ENCODE results near the gene VMP1. TPM values are rescaled to one million over a fixed set of nuclear protein-coding genes. Genes with fewer than 3 reads are reported as not detected.

Gene VMP1
- total RNA-seq, 1 experiment from 2014 or later: 277 TPM

- intact Hi-C loops (cut with micrococcal nuclease; ENCODE audit: unreplicated experiment): loop anchor here (10.0 kb wide), 1 partner anchor 175 kb away; no protein-coding TSS in a partner anchor
- no peaks in the 10 kb centered on the region for H3K9me3 ChIP-seq
- no peak for DNase-seq
- no peak overlapping the region for H3K4me3 ChIP-seq (ENCODE audit: low read depth, low read length)
- Mint-ChIP-seq H3K4me1 (ENCODE audit: low read depth, unreplicated experiment) (peaks cover 11% of the 10 kb centered on the region), H3K36me3 (ENCODE audit: insufficient read depth, unreplicated experiment) (peaks cover 87% of the 10 kb centered on the region), H3K27me3 (ENCODE audit: insufficient read depth, unreplicated experiment) (no peaks in the 10 kb centered on the region), H3K27ac (ENCODE audit: unreplicated experiment) (no peak overlapping the region), H3K4me3 (ENCODE audit: unreplicated experiment) (no peak overlapping the region), H3K9me3 (ENCODE audit: unreplicated experiment) (no peaks in the 10 kb centered on the region)
- no peak for TF ChIP-seq CTCF (IDR thresholded peaks at IDR 0.05; ENCODE audit: insufficient read depth in 1 of 2, low read depth in 1 of 2, low read length in 1 of 2, severe bottlenecking in 1 of 2, unreplicated experiment in 1 of 2)
- BruUV-seq (replicated peaks): no TSS peak
- POLR2A ChIA-PET: no interaction called here
- CTCF ChIA-PET: no interaction called here
- peaks cover 5% of the 10 kb centered on the region for H3K36me3 ChIP-seq (ENCODE audit: control insufficient read depth, insufficient read depth, low read length)
- no peaks in the 10 kb centered on the region for H3K4me1 ChIP-seq
- H3K27me3 ChIP-seq (replicated peaks; ENCODE audit: control insufficient read depth, insufficient read depth, low read length): no peaks in the 10 kb centered on the region
Observed at GRCh38 chr17:59699786-59700185, 7.7 kb upstream of the VMP1 start.

- peaks cover 1% of the 10 kb centered on the region; the same call in 1 of the 2 replicates for H3K36me3 ChIP-seq (ENCODE audit: control insufficient read depth, insufficient read depth, low read length)
- no peak overlapping the region for H3K4me3 Mint-ChIP-seq (ENCODE audit: unreplicated experiment)
- peaks cover 21% of the 10 kb centered on the region for H3K4me1 Mint-ChIP-seq (ENCODE audit: low read depth, unreplicated experiment)
- H3K27ac Mint-ChIP-seq (ENCODE audit: unreplicated experiment): no peak overlapping the region
- ChIA-PET CTCF (no interaction called here), POLR2A (no interaction called here)
- no peaks in the 10 kb centered on the region for H3K4me1 ChIP-seq
- H3K27me3 ChIP-seq (replicated peaks; ENCODE audit: control insufficient read depth, insufficient read depth, low read length): no peaks in the 10 kb centered on the region
- H3K9me3 Mint-ChIP-seq (ENCODE audit: unreplicated experiment): no peaks in the 10 kb centered on the region
- no peak for DNase-seq
- H3K27me3 Mint-ChIP-seq (ENCODE audit: insufficient read depth, unreplicated experiment): no peaks in the 10 kb centered on the region
- peaks cover 78% of the 10 kb centered on the region for H3K36me3 Mint-ChIP-seq (ENCODE audit: insufficient read depth, unreplicated experiment)
- intact Hi-C loops (cut with micrococcal nuclease; ENCODE audit: unreplicated experiment): loop anchor here (10.0 kb wide), 1 partner anchor 178 kb away; no protein-coding TSS in a partner anchor
- no TSS peak for BruUV-seq (replicated peaks)
- H3K9me3 ChIP-seq: no peaks in the 10 kb centered on the region
- no peak for TF ChIP-seq CTCF (IDR thresholded peaks at IDR 0.05; ENCODE audit: insufficient read depth in 1 of 2, low read depth in 1 of 2, low read length in 1 of 2, severe bottlenecking in 1 of 2, unreplicated experiment in 1 of 2)
- H3K4me3 ChIP-seq (ENCODE audit: low read depth, low read length): no peak overlapping the region
Observed at GRCh38 chr17:59702304-59702703, 5.2 kb upstream of the VMP1 start.

- Mint-ChIP-seq H3K9me3 (ENCODE audit: unreplicated experiment) (no peaks in the 10 kb centered on the region), H3K36me3 (ENCODE audit: insufficient read depth, unreplicated experiment) (peaks cover 47% of the 10 kb centered on the region), H3K4me3 (ENCODE audit: unreplicated experiment) (peak overlapping the region; percentile 97), H3K27ac (ENCODE audit: unreplicated experiment) (peak overlapping the region; percentile 98), H3K4me1 (ENCODE audit: low read depth, unreplicated experiment) (peaks cover 15% of the 10 kb centered on the region), H3K27me3 (ENCODE audit: insufficient read depth, unreplicated experiment) (no peaks in the 10 kb centered on the region)
- POLR2A ChIA-PET: interaction anchor here (0.5 to 3.0 kb wide), 12 partner anchors 11 to 498 kb away, joined by 3 to 27 read pairs (median 4); partner anchors contain the start of genes CLTC, RNFT1, RPS6KB1 and SMG8
- intact Hi-C loops (cut with micrococcal nuclease; ENCODE audit: unreplicated experiment): loop anchor here (2.0 to 10.0 kb wide), 3 partner anchors 89 to 183 kb away; partner anchors contain the start of gene CLTC
- Histone ChIP-seq H3K36me3 (ENCODE audit: control insufficient read depth, insufficient read depth, low read length) (no peaks in the 10 kb centered on the region), H3K9me3 (no peaks in the 10 kb centered on the region), H3K27me3 (replicated peaks; ENCODE audit: control insufficient read depth, insufficient read depth, low read length) (no peaks in the 10 kb centered on the region), H3K4me3 (ENCODE audit: low read depth, low read length) (peak overlapping the region; percentile 88), H3K4me1 (peaks cover 11% of the 10 kb centered on the region)
- CTCF ChIA-PET: interaction anchor here (1.0 to 1.1 kb wide), 2 partner anchors 187 to 329 kb away, joined by 3 to 5 read pairs; no protein-coding TSS in a partner anchor
- no peak for DNase-seq
- no TSS peak for BruUV-seq (replicated peaks)
- TF ChIP-seq CTCF (IDR thresholded peaks at IDR 0.05; ENCODE audit: insufficient read depth in 1 of 2, low read depth in 1 of 2, low read length in 1 of 2, severe bottlenecking in 1 of 2, unreplicated experiment in 1 of 2): no peak
Observed at GRCh38 chr17:59707971-59708430, 547 bp downstream of the VMP1 start.
